ACHN (cell line): ENCODE results near the gene ATRNL1.

Source experiments
- DNase-seq: peaks from one replicate; pipeline ENCODE4 v3.0.0-alpha.2; 2015
- in situ Hi-C: cut with HindIII; loops from 2 replicates; pipeline ENCODE4 v1.10.0; 2017; ENCODE audit warnings: low sequenced_read_pairs, low pct_ligation_motif_present, low pct_unique_long_range_greater_than_20kb

ATRNL1 gene

GRCh38 chr10:115093286-115093775 is at the start of gene ATRNL1:
TSS of gene ATRNL1 (plus strand) at chr10:115093365. CDS start at chr10:115093751, 386 bp downstream.
- peak; percentile 77 for DNase-seq
- in situ Hi-C loops, result no loop called here

- in situ Hi-C loops, result no loop called here
- no peak for DNase-seq
Observed at GRCh38 chr10:115043719-115044118, 49.4 kb upstream of the ATRNL1 start.

- in situ Hi-C loops, result no loop called here
Observed at GRCh38 chr10:115044891-115045290, 48.3 kb upstream of the ATRNL1 start.

GRCh38 chr10:115045499-115045898 is 47.7 kb upstream of the ATRNL1 start:
- DNase-seq, result no peak
- in situ Hi-C loops, result no loop called here

More at GRCh38 chr10:115044891-115045290, 48.3 kb upstream of the ATRNL1 start:
- no peak for DNase-seq

- in situ Hi-C loops, result no loop called here
- DNase-seq, result no peak
Observed at GRCh38 chr10:115046686-115047236, 46.4 kb upstream of the ATRNL1 start.

- no peak for DNase-seq
- in situ Hi-C loops, result no loop called here
Observed at GRCh38 chr10:115047705-115048104, 45.5 kb upstream of the ATRNL1 start.

GRCh38 chr10:115049318-115049717 is 43.8 kb upstream of the ATRNL1 start:
- no peak for DNase-seq
- in situ Hi-C loops, result no loop called here

GRCh38 chr10:115049960-115050359 is 43.2 kb upstream of the ATRNL1 start:
- DNase-seq, result peak; percentile 88
- in situ Hi-C loops, result no loop called here

GRCh38 chr10:115050375-115051010 is 42.7 kb upstream of the ATRNL1 start:
- DNase-seq, result peak; percentile 23
- in situ Hi-C loops, result no loop called here

- in situ Hi-C loops, result no loop called here
- DNase-seq, result no peak
Observed at GRCh38 chr10:115051216-115051615, 41.9 kb upstream of the ATRNL1 start.

GRCh38 chr10:115052226-115052625 is 40.9 kb upstream of the ATRNL1 start:
- in situ Hi-C loops, result no loop called here
- no peak for DNase-seq

GRCh38 chr10:115052728-115053127 is 40.4 kb upstream of the ATRNL1 start:
- in situ Hi-C loops, result no loop called here

GRCh38 chr10:115056186-115056585 is 37.0 kb upstream of the ATRNL1 start:
- in situ Hi-C loops, result no loop called here

More at GRCh38 chr10:115052728-115053127, 40.4 kb upstream of the ATRNL1 start:
- no peak for DNase-seq

GRCh38 chr10:115059301-115059898 is 33.8 kb upstream of the ATRNL1 start:
- DNase-seq, result no peak
- in situ Hi-C loops, result no loop called here

More at GRCh38 chr10:115056186-115056585, 37.0 kb upstream of the ATRNL1 start:
- no peak for DNase-seq

GRCh38 chr10:115063701-115064658 is 29.2 kb upstream of the ATRNL1 start:
- in situ Hi-C loops, result no loop called here
- DNase-seq, result no peak

GRCh38 chr10:115065801-115066200 is 27.4 kb upstream of the ATRNL1 start:
- no peak for DNase-seq
- in situ Hi-C loops, result no loop called here

GRCh38 chr10:115066528-115066927 is 26.6 kb upstream of the ATRNL1 start:
- DNase-seq, result no peak
- in situ Hi-C loops, result no loop called here

GRCh38 chr10:115073796-115074195 is 19.4 kb upstream of the ATRNL1 start:
- in situ Hi-C loops, result no loop called here
- DNase-seq, result no peak

GRCh38 chr10:115082506-115082905 is 10.7 kb upstream of the ATRNL1 start:
- no peak for DNase-seq
- in situ Hi-C loops, result no loop called here
